Femur (tissue), 1 donor: ENCODE measurements around the gene ZP3.
"Not testable (repeated sequence)": the region's sequence is repeated elsewhere in the genome, so short reads cannot be mapped to it uniquely, and the experiment has no call there.

Source experiments
- DNase-seq: peaks from one replicate; pipeline ENCODE4 v3.0.0-alpha.2; 2017

ZP3 gene

GRCh38 chr7:76407718-76408117 is 17.0 kb upstream of the ZP3 start:
- no peak for DNase-seq

- no peak for DNase-seq
These were observed 16.6 kb upstream of the ZP3 start for GRCh38 chr7:76408121-76408560.

DNA sequence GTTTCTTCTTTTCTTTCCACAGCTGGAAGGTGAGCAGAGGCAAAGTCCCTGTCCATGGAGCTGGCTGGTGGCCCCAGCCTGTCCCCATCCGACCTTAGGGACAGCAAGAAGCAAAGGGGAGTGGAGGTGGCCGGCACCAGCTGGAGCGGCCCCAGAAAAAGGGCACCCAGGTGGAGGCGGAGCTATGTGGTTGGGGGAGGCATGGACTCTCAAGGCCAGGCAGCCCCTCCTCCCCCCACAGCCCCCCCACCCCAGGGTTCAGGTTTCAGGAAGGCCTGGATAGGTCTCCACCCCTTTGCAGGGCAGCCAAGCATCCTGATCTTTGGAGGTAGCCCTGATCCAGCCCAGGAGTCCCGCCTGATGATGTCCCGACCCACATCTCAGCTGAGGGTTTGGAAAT is 15.2 kb upstream of the ZP3 start, which contains the start of gene SSC4D:
TSS of gene SSC4D (minus strand) at position 161 of the 400 bp plus-strand sequence. CDS start 5,258 bp downstream, outside the sequence.
- no peak for DNase-seq

GRCh38 chr7:76411626-76412025 is 13.1 kb upstream of the ZP3 start:
- no peak for DNase-seq

DNA sequence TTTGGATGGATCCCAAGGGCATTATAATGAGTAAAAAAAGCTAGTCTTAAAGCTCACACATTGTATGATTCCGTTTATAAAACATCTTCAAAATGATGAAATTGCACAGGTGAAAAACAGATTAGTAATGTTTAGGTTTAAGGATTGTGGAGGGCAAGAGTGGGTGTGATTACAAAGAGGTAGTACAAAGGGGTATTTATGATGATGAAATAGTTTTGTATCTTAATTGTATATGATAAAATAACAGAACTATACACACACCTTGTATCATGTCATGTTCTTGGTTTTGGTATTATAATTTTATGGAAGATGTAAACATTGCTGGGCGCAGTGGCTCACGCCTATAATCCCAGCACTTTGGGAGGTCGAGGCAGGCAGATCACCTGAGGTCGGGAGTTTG is 12.5 kb upstream of the ZP3 start:
- DNase-seq, result no peak

- DNase-seq, result not testable (repeated sequence)
These were observed 7.0 kb upstream of the ZP3 start for GRCh38 chr7:76417654-76418310.

- DNase-seq, result not testable (repeated sequence)
These were observed 3.7 kb upstream of the ZP3 start for GRCh38 chr7:76421097-76421496.

DNA sequence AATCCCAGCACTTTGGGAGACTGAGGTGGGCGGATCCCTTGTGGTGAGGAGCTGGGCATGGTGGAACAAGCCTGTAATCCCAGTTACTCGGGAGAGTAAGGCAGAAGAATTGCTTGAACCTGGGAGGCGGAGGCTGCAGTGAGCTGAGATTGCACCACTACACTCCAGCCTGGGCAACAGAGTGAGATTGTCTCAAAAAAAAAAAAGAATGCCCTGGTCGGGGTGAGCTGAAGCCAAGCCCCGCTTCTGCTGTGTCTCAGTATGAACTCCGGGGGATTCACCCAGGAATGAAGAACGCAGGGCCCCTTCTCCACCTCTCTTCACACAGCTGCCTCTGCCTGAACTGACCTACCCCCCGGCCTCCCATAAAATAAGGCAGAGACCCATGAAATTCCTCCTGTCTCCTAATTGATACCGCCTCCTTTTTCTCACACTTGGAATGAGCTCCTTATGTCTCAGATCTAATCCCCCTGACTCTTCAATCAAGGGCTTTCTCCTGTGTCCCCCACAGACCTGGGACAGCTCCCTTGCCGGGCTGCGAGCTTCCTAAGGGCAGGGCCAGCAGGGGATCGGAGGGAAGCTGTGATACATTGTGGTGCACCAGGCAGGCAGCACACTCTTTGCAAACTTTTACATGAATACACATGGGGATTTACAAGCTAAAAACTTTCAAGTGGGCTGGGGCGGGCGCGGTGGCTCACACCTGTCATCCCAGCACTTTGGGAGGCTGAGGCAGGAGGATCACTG is 911 bp upstream of the ZP3 start:
- no peak for DNase-seq

- DNase-seq, result no peak
These were observed 406 bp downstream of the ZP3 start for GRCh38 chr7:76425156-76425555.

DNA sequence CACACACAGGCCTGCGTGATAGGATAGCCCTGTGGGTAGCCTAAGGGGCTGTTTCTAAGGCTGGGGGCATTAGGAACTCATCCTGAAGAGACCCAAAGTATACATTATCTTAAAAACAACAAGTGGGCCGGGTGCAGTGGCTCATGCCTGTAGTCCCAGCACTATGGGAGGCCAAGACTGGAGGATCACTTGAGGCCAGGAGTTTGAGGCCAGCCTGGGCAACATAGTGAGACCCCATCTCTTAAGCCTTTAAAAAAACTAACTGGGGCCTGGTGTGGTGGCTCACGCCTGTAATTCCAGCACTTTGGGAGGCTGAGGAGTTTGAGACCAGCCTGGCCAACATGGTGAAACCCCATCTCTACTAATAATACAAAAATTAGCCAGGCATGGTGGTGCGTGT is 808 bp downstream of the ZP3 start:
- DNase-seq, result not testable (repeated sequence)

DNA sequence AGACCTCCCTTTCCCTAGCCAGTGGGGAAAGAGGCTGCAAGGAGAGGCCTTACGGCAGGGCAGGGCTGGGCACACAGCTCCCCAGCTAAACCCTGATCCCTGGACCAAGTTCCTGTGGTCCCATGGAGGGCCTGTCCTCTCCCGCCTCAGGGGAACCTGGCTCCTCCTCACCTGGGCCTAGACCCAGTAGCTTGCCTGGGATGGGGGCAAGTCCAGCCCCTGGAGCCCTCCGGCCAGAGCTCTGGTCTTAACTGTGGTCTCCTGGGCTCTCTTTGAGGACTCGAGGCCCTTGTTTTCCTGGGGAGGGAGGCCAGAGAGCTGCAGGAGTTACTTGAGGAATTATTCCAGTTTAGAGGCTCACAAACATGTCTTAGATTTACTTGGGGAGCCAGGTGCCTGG is 1.5 kb downstream of the ZP3 start:
- no peak for DNase-seq

GRCh38 chr7:76427635-76428034 is 2.9 kb downstream of the ZP3 start:
- DNase-seq, result no peak

DNA sequence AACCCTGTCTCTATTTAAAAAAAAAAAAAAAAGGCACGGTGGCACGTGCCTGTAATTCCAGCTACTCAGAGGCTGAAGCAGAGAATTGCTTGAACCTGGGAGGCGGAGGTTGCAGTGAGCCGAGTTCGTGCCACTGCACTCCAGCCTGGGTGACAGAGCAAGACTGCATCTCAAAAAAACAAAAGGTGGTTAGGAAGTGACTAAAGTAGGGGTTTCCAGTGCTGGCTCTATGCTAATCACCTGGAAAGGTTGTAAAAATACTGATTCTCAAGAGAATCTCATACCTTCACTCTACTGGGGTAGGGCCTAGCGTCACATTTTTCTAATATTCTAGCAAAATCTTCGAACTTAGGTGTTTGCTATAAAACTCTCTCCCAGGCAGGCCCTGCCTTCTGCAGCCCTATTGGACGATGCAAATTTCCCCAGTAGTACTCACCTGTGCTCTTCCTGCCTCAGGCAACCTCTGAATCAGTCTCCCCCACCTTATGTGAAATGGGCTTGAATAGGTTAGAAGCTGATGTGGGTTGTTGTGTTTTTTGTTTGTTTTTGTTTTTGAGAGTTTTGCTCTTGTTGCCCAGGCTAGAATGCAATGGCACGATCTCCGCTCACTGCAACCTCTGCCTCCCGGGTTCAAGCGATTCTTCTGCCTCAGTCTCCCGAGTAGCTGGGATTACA is 3.5 kb downstream of the ZP3 start:
- DNase-seq, result no peak

- DNase-seq, result peak; percentile 34
These were observed 4.4 kb downstream of the ZP3 start for GRCh38 chr7:76428868-76429805.

- DNase-seq, result no peak
These were observed 5.5 kb downstream of the ZP3 start for GRCh38 chr7:76430211-76430610.

DNA sequence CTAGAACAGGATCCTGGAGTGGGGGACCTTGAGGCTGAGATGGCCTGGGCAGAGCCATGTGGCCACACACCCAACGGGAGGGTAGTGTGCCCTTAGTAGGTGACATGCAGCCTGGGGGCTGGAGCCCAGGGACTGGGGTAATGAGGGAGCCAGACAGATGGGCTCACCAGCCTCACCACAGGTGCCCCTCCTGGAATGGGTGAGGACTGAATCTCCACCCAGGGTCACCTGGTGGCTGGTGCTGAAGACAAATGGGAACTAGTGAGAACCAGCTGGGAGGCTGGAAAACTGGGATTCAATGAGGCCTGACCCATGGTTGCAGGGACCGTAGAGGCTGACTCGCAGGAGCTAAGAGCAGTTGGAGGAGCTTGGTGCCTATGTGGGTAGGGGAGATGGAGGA is 6.1 kb downstream of the ZP3 start:
- DNase-seq, result no peak

DNA sequence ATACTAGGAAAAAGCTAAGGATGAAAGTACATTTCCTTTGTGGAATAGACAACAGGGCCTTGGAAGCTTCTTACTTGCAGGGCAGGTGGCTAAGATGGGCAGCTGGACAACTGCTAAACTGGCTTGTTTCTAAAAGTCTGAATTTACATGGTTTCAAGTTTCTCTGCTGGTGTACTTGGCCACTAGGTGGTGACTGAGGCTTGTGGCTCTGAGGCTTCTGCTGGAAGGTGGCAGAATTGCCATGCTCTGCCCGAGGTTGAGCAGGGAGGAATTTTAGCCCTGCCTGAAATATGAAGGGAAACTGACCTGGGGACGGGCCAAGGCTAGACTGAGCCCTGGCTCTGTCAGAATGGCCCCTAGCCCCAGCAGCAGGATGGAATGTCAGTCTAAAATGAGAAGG is 13.1 kb downstream of the ZP3 start:
- DNase-seq, result peak; percentile 74

DNA sequence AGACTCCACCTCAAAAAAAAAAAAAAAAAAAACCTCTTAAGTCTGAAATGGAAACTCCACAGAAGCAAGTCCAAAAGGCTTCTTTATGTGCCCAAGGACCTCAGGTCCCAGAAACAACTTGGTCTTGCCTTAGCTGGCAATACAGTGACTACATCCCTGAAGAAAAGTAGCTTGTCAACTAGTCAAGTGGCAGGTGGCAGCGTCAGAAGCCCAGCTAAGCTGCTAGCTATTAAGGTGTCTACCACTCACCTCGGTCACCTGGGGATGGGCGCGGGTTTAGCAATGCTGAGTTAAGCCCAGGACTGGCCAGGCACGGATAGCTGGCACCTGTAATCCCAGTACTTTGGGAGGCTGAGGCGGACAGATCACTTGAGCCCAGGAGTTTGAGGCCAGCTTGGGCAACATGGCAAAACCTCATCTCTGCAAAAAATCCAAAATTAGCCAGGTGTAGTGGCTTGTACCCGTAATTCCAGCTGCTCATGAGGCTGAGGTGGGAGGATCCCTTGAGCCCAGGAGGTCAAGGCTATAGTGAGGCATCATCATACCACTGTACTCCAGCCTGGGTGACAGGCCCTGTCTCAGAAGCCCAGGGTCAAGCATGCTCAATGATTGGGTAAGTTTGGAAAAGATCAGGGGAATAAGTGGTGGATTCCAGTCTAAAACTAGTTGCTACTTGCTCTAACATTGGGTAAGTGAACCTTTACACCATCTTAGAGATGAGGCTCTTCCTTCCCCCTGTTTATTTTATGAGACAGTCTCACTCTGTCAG is 14.6 kb downstream of the ZP3 start:
- DNase-seq, result not testable (repeated sequence)

DNA sequence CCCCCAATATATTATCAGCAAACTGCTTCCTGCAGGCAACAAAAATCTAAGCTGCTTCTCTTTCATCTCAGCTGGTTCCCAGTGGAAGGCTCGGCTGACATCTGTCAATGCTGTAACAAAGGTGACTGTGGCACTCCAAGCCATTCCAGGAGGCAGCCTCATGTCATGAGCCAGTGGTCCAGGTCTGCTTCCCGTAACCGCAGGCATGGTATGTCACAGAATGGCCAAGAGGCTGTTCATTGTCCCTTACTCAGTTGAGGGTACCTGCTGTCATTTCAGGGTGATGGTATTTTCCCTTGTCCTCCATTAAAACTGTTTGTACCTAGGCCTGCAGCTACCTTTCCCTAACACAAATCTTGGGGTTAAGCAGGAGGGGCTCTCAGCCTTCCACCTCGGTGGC is 15.7 kb downstream of the ZP3 start:
- not testable (repeated sequence) for DNase-seq

DNA sequence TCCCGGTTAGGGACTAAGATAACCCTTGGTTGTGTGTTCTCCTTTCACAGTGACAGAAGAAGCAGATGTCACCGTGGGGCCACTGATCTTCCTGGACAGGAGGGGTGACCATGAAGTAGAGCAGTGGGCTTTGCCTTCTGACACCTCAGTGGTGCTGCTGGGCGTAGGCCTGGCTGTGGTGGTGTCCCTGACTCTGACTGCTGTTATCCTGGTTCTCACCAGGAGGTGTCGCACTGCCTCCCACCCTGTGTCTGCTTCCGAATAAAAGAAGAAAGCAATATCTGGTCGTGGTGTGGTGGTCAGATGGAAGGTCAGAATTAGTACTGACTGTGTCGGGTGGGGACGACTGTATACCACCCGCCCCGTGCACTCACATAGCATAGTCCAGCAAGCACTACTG is 17.0 kb downstream of the ZP3 start:
- DNase-seq, result not testable (repeated sequence)

GRCh38 chr7:76442664-76443446 is 18.1 kb downstream of the ZP3 start:
- not testable (repeated sequence) for DNase-seq
